Mucosa of descending colon (tissue), 3 donors: Measurements from ENCODE around the gene OR9A4. TPM values are rescaled to one million over a fixed set of nuclear protein-coding genes. Genes with fewer than 3 reads are reported as not detected.

Experiments
- ATAC-seq: fragments of 200-7000 bp; cut with Tn5 transposase; one replicate; pipeline ENCODE4 v1.9.1; 2020; ENCODE audit warnings: mild to moderate bottlenecking, moderate library complexity
- DNase-seq, 3 donors: peaks; one replicate each; pipeline ENCODE4 v3.0.0-alpha.2; 2020
- H3K36me3 ChIP-seq: fragments of 200-600 bp; one replicate; pipeline ENCODE4 v1.8.0; 2021; ENCODE audit warnings: low read depth, mild to moderate bottlenecking
- H3K4me1 ChIP-seq: fragments of 200-600 bp; one replicate; pipeline ENCODE4 v1.8.0; 2021; ENCODE audit warnings: low read depth, mild to moderate bottlenecking
- H3K4me3 ChIP-seq: fragments of 200-600 bp; one replicate; pipeline ENCODE4 v1.8.0; 2021; ENCODE audit warnings: mild to moderate bottlenecking
- H3K9me3 ChIP-seq: fragments of 200-600 bp; one replicate; pipeline ENCODE4 v1.8.0; 2021; ENCODE audit warnings: mild to moderate bottlenecking
- intact Hi-C, 2 donors: fragments of 100-400 bp; cut with DNase I in 1 of 2; cut with micrococcal nuclease in 1 of 2; formaldehyde crosslinking; loops; one replicate each; pipeline versions ENCODE4 v1.11.0 to v1.11.1; 2022; cut with DNase I, micrococcal nuclease
- total RNA-seq, 3 donors: library from RNA; stranded (reverse); fragmentation: NEBNext Ultra II Directional in 2 of 3; extraction: Animal tissue kit (Norgen Biotek cat#: 25700) in 2 of 3; gene quantifications; one replicate each; pipeline versions ENCODE4 v1.2.1 to v1.2.4, GENCODE V29; 2021 to 2023
- TF ChIP-seq, protein P1 (sequence below): fragments of 200-600 bp; IDR thresholded peaks from one replicate; pipeline ENCODE4 v1.8.0; 2022; ENCODE audit warnings: antibody characterized with exemption, mild to moderate bottlenecking
- donor health status: DM: no; HTN: no; CAD: no; lungs with moderate emphysema.
- donor health status: DM: no; HTN: no; CAD: no.
- donor health status: DM: no; HTN: yes; CAD: no.

Gene OR9A4
- total RNA-seq, 3 donors from 2014 or later = 0.26 TPM; not detected in 2

DNA sequence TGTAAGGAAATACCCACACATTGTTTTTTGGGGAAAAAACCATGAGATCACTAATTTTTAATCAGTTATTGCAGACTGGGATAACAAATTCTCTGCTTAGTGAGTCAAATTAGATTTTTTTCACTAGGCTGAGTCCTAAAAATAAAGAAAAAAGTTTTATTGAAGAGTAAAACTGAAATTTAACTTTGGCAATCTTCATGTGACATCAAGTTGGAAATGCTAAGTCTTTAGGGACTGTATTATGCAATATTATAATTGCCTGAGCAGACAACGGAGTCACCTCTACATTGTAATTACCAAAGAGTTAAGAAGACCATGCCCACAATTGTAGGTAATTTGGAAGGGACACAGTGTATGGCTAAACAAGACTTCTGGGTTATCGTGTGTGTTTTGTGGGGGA, 32.8 kb downstream of the OR9A4 start:
- no peak for ATAC-seq
- TF ChIP-seq, protein P1, sequence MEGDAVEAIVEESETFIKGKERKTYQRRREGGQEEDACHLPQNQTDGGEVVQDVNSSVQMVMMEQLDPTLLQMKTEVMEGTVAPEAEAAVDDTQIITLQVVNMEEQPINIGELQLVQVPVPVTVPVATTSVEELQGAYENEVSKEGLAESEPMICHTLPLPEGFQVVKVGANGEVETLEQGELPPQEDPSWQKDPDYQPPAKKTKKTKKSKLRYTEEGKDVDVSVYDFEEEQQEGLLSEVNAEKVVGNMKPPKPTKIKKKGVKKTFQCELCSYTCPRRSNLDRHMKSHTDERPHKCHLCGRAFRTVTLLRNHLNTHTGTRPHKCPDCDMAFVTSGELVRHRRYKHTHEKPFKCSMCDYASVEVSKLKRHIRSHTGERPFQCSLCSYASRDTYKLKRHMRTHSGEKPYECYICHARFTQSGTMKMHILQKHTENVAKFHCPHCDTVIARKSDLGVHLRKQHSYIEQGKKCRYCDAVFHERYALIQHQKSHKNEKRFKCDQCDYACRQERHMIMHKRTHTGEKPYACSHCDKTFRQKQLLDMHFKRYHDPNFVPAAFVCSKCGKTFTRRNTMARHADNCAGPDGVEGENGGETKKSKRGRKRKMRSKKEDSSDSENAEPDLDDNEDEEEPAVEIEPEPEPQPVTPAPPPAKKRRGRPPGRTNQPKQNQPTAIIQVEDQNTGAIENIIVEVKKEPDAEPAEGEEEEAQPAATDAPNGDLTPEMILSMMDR = no peak
- intact Hi-C loops = no loop called here
- Histone ChIP-seq H3K4me1 (no peaks in the 10 kb centered on the region), H3K36me3 (no peaks in the 10 kb centered on the region), H3K4me3 (no peak overlapping the region), H3K9me3 (no peaks in the 10 kb centered on the region)
- no peak for DNase-seq

DNA sequence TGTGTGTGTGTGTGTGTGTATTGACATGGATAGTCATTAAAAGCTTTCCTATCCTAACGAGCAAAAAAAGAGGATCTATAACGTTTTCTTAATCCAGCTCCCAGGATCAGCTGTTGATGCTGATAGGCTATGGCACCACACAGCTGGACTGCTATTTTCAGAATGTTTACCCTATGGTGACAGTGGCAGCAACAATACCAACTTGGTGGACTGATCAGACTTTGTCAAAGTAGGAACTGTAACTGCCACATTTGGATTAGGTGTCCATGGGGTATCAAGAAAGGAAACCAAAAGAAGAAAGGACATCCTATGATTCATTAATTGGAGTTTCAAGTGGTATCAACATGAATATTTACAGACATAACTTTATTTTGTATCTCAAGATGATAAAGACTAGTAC, 33.3 kb downstream of the OR9A4 start:
- intact Hi-C loops = no loop called here
- Histone ChIP-seq H3K4me1 (no peaks in the 10 kb centered on the region), H3K4me3 (no peak overlapping the region), H3K9me3 (no peaks in the 10 kb centered on the region), H3K36me3 (no peaks in the 10 kb centered on the region)
- no peak for ATAC-seq
- DNase-seq = no peak
- TF ChIP-seq, protein P1 = no peak

DNA sequence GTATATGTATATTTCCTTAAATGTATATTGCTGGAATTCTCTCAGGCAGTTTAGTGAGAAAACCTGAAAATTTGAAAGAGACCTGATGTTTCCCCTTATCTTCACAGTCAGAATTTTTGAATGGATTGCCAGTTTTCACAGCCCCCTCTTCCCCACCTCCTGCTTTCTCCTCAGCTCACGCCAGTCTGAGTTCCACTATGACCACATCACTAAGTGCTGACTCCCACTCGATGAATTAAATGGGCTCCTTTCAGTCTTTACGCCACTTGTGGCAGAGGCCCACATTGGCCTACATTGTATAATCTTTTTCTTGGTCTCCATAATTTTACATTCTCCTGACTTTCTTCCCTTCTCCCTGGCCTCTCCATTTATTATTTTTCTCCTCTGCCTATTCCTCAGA, 33.7 kb downstream of the OR9A4 start:
- H3K36me3 ChIP-seq = no peaks in the 10 kb centered on the region
- ATAC-seq (no peak), DNase-seq (no peak)
- no peaks in the 10 kb centered on the region for H3K9me3 ChIP-seq
- H3K4me1 ChIP-seq = no peaks in the 10 kb centered on the region
- TF ChIP-seq, protein P1 = no peak
- intact Hi-C loops = no loop called here
- H3K4me3 ChIP-seq = no peak overlapping the region

DNA sequence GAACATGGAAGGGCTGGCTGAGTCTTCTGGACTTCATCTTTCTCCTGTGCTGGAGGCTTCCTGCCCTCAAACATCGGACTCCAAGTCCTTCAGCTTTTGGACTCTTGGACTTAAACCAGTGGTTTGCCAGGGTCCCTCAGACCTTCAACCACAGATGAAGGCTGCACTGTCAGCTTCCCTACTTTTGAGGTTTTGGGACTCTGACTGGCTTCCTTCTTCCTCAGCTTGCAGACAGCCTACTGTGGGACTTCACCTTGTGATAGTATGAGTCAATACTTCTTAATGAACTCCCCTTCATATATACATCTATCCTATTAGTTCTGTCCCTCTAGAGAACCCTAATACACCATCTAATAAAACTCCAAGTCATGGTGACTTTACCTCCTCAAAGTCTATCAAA, 34.6 kb downstream of the OR9A4 start:
- Histone ChIP-seq H3K9me3 (no peaks in the 10 kb centered on the region), H3K4me1 (no peaks in the 10 kb centered on the region), H3K36me3 (no peaks in the 10 kb centered on the region), H3K4me3 (no peak overlapping the region)
- intact Hi-C loops = no loop called here
- no peak for ATAC-seq
- DNase-seq = no peak
- TF ChIP-seq, protein P1 = no peak

DNA sequence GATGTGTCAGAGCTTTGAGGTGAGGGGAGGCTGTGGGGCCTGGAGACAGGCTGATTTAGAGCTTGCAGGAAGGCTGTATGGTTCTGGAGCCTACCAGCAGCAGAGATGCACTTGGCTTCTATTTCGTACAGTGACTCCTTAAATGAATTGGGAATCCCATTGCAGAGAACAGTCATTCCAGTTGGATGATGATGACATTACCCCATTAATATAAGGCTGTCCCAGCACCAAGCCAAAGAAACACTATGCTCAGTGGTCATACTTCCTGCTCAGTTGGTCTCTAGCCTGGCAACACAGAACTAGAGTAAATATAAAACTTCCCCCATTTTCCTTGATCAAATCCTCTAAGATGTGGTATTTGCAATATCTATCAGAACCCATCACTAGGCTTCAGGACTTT, 36.3 kb downstream of the OR9A4 start:
- no peak for ATAC-seq
- H3K9me3 ChIP-seq = no peaks in the 10 kb centered on the region
- no peaks in the 10 kb centered on the region for H3K36me3 ChIP-seq
- intact Hi-C loops = no loop called here
- TF ChIP-seq, protein P1 = no peak
- no peak overlapping the region for H3K4me3 ChIP-seq
- H3K4me1 ChIP-seq = no peaks in the 10 kb centered on the region
- DNase-seq = no peak

DNA sequence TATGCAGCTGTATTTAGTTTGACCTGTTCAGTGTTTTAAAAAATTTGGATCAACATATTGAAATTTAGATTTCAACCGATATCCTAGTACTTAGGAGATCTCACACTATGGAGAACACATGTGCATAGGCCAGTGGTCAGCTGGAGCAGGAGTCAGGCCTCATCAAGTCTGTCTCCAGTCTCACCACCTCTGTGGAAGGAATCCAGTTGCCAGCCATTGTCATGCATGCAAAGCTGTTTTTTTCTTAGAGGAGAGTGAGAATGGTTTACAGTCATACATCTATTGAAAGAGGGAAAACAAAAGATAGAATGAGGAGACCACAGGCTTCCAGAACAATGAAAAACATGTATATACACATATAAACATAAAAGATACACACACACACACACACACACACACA, 38.1 kb downstream of the OR9A4 start:
- Histone ChIP-seq H3K36me3 (no peaks in the 10 kb centered on the region), H3K4me1 (no peaks in the 10 kb centered on the region), H3K4me3 (no peak overlapping the region), H3K9me3 (no peaks in the 10 kb centered on the region)
- DNase-seq (no peak), ATAC-seq (no peak)
- TF ChIP-seq, protein P1 = no peak
- intact Hi-C loops = no loop called here
